HepG2 (cell line): Measurements from ENCODE around the gene TMEM127. TPM values are rescaled to one million over a fixed set of nuclear protein-coding genes. Genes with fewer than 3 reads are reported as not detected.

Source experiments
- BCL6 ChIP-seq: IDR thresholded peaks from 2 replicates; pipeline ENCODE4 v1.6.1; 2016; ENCODE audit warnings: missing genetic modification reagents, missing compliant biosample characterization
- KAT2B ChIP-seq: fragments of 150-350 bp; IDR thresholded peaks from 2 replicates; pipeline ENCODE4 v1.6.1; 2014; ENCODE audit warnings: low read depth, low read length, borderline replicate concordance
- REL ChIP-seq: sonication (generic); formaldehyde crosslinking; conservative IDR thresholded peaks from 2 replicates; pipeline ENCODE4 v1.8.0; 2022; ENCODE audit warnings: mild to moderate bottlenecking, missing genetic modification reagents, moderate library complexity
- RXRB ChIP-seq: IDR thresholded peaks from 2 replicates; pipeline ENCODE4 v1.6.1; 2016; ENCODE audit warnings: borderline replicate concordance, missing genetic modification reagents, missing compliant biosample characterization
- SATB2 ChIP-seq: sonication (generic); formaldehyde crosslinking; IDR thresholded peaks from 2 replicates; pipeline ENCODE4 v1.5.0; 2020; ENCODE audit warnings: missing genetic modification reagents
- SMC3 ChIP-seq: IDR thresholded peaks from 2 replicates; pipeline ENCODE4 v1.6.1; 2011; ENCODE audit warnings: low read length, improper control_type of control experiment
- TBL1XR1 ChIP-seq: fragments of 150-350 bp; IDR thresholded peaks from 2 replicates; pipeline ENCODE4 v1.6.1; 2014; ENCODE audit warnings: borderline replicate concordance, low read length; ENCODE audit not compliant: partially characterized antibody
- TEAD2 ChIP-seq: sonication (generic); formaldehyde crosslinking; IDR thresholded peaks from 2 replicates; pipeline ENCODE4 v1.9.0; 2021; ENCODE audit warnings: missing genetic modification reagents
- TOE1 ChIP-seq: sonication (generic); formaldehyde crosslinking; IDR thresholded peaks from 2 replicates; pipeline ENCODE4 v1.4.0; 2020; ENCODE audit warnings: mild to moderate bottlenecking, missing genetic modification reagents
- U2AF2 ChIP-seq: fragments of 200-400 bp; formaldehyde crosslinking; IDR thresholded peaks from 2 replicates; pipeline ENCODE4 v1.6.1; 2017; ENCODE audit warnings: low read depth, mild to moderate bottlenecking, low read length
- ZBTB21 ChIP-seq: sonication (generic); formaldehyde crosslinking; IDR thresholded peaks from 2 replicates; pipeline ENCODE4 v1.4.0; 2020; ENCODE audit warnings: missing genetic modification reagents
- ZNF557 ChIP-seq: sonication (generic); formaldehyde crosslinking; IDR thresholded peaks from 2 replicates; pipeline ENCODE4 v1.4.0; 2020; ENCODE audit warnings: missing genetic modification reagents
- ZNF607 ChIP-seq: sonication (generic); formaldehyde crosslinking; IDR thresholded peaks from 2 replicates; pipeline ENCODE4 v1.5.1; 2020; ENCODE audit warnings: missing genetic modification reagents, mild to moderate bottlenecking, borderline replicate concordance
- polyA plus RNA-seq, 8 experiments: library from polyadenylated mRNA; depleted of rRNA in 3 of 8; stranded (reverse) in 7 of 8; unstranded in 1 of 8; fragments of >200 nt; fragmentation: Illumina TruSeq in 4 of 8; extraction: Trizol in 4 of 8; gene quantifications; 2 replicates each; pipeline versions ENCODE4 v1.2.1 to v1.2.3, GENCODE V29; 2011 to 2016; ENCODE audit warnings: low read depth in 4 of 8, missing spikeins in 1 of 8, mixed read lengths in 1 of 8; ENCODE audit not compliant: insufficient read depth in 1 of 8
- total RNA-seq, 5 experiments: library from RNA; depleted of rRNA; stranded (reverse); fragments of >200 nt; fragmentation: Illumina TruSeq; extraction: Trizol; gene quantifications; 2 replicates each; pipeline ENCODE4 v1.2.3, GENCODE V29; 2016; ENCODE audit warnings: low read depth in 1 of 5
- TF ChIP-seq, protein P1 (sequence below): sonication (generic); formaldehyde crosslinking; IDR thresholded peaks from 2 replicates; pipeline ENCODE4 v1.4.0; 2020; ENCODE audit warnings: missing genetic modification reagents
- TF ChIP-seq, protein P2 (sequence below): IDR thresholded peaks from 2 replicates; pipeline ENCODE4 v1.6.1; 2016; ENCODE audit warnings: low read depth, missing genetic modification reagents, missing compliant biosample characterization
- TF ChIP-seq, protein P3 (sequence below): sonication (generic); formaldehyde crosslinking; IDR thresholded peaks from 2 replicates; pipeline ENCODE4 v1.4.0; 2020; ENCODE audit warnings: mild to moderate bottlenecking, low read depth, missing genetic modification reagents

TMEM127 gene
- total and polyA plus RNA-seq, 2 of the 13 experiments (the other 11 are each of a cell fraction or from before 2014, with no cell fraction given), result 21.5 to 33.9 TPM

DNA sequence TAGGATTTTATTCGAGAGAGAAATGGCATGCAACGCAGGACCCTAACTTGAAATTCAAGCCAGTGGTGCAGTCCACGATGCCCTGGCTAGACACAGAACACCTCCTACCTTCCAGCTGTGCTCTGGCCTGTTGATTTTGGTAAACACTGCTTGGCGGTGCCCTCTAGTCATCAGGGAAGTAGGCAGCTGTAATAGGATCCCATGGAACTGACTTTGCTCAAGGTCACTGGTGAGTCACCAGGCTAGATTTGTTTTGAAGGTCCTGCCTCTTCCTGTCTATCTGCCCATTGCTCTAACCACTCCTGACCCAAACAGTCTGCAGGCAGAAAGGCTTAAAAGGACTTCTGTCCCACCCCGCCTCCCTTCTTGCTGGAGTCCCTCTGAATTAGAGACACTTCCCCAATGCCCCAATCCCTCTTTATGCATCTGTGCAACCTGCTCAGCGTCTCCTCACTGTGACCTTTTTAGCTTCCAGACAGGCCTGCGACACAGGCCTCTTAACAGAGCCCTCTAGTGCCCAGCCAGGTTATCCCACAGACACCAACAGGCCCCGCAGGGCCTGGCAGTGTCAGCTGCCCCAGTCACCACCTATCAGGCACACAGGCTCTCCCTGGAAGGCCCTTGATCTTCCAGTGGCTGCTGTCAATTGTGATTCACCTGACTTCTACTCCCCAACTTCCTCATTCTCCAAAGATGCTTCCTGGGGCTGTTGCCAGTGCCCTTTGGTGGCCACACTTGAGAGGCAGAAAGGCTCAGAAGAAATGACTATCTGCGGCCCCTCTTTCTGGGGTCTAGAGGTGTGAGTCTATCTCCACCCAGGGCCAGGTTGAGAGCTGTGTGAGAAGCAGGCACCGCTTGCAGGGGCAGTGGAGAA, 5.2 kb downstream of the TMEM127 start (continued):
- TF ChIP-seq, protein P1, sequence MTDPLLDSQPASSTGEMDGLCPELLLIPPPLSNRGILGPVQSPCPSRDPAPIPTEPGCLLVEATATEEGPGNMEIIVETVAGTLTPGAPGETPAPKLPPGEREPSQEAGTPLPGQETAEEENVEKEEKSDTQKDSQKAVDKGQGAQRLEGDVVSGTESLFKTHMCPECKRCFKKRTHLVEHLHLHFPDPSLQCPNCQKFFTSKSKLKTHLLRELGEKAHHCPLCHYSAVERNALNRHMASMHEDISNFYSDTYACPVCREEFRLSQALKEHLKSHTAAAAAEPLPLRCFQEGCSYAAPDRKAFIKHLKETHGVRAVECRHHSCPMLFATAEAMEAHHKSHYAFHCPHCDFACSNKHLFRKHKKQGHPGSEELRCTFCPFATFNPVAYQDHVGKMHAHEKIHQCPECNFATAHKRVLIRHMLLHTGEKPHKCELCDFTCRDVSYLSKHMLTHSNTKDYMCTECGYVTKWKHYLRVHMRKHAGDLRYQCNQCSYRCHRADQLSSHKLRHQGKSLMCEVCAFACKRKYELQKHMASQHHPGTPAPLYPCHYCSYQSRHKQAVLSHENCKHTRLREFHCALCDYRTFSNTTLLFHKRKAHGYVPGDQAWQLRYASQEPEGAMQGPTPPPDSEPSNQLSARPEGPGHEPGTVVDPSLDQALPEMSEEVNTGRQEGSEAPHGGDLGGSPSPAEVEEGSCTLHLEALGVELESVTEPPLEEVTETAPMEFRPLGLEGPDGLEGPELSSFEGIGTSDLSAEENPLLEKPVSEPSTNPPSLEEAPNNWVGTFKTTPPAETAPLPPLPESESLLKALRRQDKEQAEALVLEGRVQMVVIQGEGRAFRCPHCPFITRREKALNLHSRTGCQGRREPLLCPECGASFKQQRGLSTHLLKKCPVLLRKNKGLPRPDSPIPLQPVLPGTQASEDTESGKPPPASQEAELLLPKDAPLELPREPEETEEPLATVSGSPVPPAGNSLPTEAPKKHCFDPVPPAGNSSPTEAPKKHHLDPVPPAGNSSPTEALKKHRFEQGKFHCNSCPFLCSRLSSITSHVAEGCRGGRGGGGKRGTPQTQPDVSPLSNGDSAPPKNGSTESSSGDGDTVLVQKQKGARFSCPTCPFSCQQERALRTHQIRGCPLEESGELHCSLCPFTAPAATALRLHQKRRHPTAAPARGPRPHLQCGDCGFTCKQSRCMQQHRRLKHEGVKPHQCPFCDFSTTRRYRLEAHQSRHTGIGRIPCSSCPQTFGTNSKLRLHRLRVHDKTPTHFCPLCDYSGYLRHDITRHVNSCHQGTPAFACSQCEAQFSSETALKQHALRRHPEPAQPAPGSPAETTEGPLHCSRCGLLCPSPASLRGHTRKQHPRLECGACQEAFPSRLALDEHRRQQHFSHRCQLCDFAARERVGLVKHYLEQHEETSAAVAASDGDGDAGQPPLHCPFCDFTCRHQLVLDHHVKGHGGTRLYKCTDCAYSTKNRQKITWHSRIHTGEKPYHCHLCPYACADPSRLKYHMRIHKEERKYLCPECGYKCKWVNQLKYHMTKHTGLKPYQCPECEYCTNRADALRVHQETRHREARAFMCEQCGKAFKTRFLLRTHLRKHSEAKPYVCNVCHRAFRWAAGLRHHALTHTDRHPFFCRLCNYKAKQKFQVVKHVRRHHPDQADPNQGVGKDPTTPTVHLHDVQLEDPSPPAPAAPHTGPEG (CRISPR knock-in tag), result peak; percentile 17; the same call in 1 of the 2 replicates
- TF ChIP-seq TBL1XR1, result peak; percentile 81
- TF ChIP-seq U2AF2, result no peak
- TF ChIP-seq TOE1 (CRISPR knock-in tag), result no peak
- TF ChIP-seq SMC3, result peak; percentile 12; the same call in 1 of the 2 replicates
- no peak; the same call in 1 of the 2 replicates for TF ChIP-seq ZNF607
- TF ChIP-seq RXRB (CRISPR knock-in tag), result peak; percentile 86
- TF ChIP-seq, protein P2, sequence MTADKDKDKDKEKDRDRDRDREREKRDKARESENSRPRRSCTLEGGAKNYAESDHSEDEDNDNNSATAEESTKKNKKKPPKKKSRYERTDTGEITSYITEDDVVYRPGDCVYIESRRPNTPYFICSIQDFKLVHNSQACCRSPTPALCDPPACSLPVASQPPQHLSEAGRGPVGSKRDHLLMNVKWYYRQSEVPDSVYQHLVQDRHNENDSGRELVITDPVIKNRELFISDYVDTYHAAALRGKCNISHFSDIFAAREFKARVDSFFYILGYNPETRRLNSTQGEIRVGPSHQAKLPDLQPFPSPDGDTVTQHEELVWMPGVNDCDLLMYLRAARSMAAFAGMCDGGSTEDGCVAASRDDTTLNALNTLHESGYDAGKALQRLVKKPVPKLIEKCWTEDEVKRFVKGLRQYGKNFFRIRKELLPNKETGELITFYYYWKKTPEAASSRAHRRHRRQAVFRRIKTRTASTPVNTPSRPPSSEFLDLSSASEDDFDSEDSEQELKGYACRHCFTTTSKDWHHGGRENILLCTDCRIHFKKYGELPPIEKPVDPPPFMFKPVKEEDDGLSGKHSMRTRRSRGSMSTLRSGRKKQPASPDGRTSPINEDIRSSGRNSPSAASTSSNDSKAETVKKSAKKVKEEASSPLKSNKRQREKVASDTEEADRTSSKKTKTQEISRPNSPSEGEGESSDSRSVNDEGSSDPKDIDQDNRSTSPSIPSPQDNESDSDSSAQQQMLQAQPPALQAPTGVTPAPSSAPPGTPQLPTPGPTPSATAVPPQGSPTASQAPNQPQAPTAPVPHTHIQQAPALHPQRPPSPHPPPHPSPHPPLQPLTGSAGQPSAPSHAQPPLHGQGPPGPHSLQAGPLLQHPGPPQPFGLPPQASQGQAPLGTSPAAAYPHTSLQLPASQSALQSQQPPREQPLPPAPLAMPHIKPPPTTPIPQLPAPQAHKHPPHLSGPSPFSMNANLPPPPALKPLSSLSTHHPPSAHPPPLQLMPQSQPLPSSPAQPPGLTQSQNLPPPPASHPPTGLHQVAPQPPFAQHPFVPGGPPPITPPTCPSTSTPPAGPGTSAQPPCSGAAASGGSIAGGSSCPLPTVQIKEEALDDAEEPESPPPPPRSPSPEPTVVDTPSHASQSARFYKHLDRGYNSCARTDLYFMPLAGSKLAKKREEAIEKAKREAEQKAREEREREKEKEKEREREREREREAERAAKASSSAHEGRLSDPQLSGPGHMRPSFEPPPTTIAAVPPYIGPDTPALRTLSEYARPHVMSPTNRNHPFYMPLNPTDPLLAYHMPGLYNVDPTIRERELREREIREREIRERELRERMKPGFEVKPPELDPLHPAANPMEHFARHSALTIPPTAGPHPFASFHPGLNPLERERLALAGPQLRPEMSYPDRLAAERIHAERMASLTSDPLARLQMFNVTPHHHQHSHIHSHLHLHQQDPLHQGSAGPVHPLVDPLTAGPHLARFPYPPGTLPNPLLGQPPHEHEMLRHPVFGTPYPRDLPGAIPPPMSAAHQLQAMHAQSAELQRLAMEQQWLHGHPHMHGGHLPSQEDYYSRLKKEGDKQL (CRISPR knock-in tag), result peak; percentile 52; the same call in 1 of the 2 replicates
- TF ChIP-seq REL (CRISPR knock-in tag), result no peak
- no peak for TF ChIP-seq KAT2B
- peak; percentile 90 for TF ChIP-seq BCL6 (CRISPR knock-in tag)
- TF ChIP-seq TEAD2 (CRISPR knock-in tag), result no peak
- TF ChIP-seq, protein P3, sequence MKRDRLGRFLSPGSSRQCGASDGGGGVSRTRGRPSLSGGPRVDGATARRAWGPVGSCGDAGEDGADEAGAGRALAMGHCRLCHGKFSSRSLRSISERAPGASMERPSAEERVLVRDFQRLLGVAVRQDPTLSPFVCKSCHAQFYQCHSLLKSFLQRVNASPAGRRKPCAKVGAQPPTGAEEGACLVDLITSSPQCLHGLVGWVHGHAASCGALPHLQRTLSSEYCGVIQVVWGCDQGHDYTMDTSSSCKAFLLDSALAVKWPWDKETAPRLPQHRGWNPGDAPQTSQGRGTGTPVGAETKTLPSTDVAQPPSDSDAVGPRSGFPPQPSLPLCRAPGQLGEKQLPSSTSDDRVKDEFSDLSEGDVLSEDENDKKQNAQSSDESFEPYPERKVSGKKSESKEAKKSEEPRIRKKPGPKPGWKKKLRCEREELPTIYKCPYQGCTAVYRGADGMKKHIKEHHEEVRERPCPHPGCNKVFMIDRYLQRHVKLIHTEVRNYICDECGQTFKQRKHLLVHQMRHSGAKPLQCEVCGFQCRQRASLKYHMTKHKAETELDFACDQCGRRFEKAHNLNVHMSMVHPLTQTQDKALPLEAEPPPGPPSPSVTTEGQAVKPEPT (CRISPR knock-in tag), result peak; percentile 27; the same call in 1 of the 2 replicates
- TF ChIP-seq SATB2 (CRISPR knock-in tag), result no peak
- no peak for TF ChIP-seq ZNF557 (CRISPR knock-in tag)
- peak; percentile 40; the same call in 1 of the 2 replicates for TF ChIP-seq ZBTB21 (CRISPR knock-in tag)
